GM03348 (cell line): ENCODE results near the gene EFNB2.

Experiments
- DNase-seq: peaks from one replicate; pipeline ENCODE4 v3.0.0; 2012; ENCODE audit warnings: low spot score

The EFNB2 gene

DNA sequence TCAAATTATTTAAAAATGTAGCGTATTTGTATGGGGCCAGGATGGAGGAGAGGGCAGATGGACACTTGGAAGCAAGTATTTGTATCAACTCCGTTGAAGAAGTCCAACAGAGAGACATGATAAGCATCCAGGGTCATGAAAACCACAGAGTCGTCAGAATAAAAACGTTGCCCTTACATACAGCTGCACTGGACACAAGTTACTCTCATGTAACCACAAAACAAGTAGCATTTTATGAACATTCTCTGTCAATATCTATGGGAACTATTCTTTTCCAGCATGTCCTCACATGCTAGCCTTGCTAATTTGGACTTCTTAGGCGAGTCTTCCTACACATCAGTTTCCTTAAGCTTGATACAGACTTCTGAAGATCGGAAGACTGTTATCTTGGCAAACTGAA, 35.0 kb downstream of the EFNB2 start:
- no peak for DNase-seq

DNA sequence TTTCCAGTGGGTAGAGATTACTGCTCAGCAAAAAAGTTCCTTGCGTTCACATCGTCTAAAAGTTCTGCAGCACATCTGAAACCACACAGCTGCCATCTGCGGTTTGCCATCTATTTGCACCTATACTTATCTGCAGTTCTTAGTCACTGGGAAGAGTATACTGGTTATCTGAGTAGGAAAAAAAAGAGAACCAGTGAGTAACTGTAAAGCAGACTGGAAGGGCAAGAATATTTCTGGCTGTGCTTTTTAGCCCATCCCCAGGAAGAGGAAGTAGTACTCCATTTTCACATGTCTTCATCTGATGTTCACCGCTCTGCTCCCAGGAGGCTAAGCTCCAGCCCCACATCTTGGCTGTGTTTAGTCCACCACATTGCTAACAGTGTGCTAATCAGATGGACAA, 35.6 kb downstream of the EFNB2 start:
- no peak for DNase-seq

DNA sequence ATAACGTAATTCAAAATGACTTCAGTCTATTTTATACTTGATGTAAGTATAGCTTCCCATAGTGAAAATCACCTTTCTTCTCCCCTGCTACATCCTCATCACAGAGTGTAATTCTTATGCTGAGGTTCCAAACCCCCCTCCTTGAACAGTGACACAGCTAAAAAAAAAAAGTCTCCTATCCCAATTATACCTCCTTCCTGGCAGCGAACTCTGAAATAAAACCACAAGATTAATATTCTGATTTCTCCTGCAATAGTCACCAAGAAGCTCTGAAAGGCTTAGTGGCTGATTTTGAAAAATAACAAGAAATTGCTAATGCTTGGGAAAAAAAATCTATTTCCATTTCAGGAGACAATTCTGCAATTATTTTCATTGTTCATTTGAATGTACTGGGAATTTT, 36.3 kb downstream of the EFNB2 start:
- DNase-seq = no peak

DNA sequence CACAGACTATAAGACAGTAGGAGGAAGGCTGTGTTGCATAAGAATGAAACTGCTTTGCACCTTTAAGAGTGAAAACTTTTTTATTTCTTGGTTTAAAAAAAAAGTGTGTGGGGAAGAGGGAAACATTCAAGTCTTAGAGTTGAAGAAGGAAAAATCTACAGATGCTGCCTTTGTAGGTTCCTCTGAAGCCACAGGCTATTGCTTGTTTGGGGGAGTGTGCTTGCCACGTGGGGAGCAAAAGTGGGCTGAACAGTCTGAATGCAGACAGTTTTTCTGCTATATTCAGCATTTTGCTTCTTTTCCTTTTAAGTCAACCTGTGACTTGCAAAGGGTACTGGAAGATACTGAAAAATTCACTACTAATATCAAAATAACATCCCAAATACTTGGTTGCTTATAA, 36.9 kb downstream of the EFNB2 start:
- DNase-seq = no peak

DNA sequence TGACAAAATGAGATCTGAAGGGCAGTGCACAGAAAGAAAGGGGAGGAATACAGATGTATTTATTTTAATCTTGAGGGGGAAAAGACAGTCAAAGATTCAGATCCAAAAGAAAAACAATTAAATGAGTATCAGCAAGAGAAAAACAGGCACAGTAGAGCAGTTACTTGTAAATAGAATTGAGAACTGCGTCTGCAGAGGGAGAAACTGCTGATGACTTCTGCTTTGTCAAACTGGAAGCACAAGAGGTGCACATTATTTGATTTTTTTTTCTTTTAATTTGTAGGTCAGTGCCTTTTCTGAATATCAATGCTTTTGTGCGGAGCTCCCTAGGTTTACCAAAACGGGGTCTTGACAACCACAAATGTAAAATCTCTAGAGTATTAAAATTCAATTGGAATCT, 37.3 kb downstream of the EFNB2 start:
- DNase-seq = no peak

DNA sequence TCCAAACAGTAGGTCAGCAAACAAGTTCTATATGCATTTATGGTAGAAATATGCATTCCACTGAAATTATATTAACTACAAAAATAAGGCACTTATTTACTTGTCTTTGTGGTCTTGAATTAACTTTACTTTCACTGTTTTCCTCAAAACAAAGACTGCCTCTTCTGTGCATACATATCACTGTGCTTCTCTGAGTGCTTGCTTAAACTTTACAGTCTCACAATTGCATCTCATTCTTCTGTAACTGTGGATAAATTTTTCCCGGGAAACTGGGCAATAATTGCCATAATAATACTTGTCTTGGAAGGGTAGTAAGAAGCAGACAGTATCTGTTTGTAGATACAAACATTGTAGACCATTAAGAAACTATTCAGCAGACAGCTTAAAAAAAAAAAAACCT, 38.4 kb downstream of the EFNB2 start:
- DNase-seq = no peak

DNA sequence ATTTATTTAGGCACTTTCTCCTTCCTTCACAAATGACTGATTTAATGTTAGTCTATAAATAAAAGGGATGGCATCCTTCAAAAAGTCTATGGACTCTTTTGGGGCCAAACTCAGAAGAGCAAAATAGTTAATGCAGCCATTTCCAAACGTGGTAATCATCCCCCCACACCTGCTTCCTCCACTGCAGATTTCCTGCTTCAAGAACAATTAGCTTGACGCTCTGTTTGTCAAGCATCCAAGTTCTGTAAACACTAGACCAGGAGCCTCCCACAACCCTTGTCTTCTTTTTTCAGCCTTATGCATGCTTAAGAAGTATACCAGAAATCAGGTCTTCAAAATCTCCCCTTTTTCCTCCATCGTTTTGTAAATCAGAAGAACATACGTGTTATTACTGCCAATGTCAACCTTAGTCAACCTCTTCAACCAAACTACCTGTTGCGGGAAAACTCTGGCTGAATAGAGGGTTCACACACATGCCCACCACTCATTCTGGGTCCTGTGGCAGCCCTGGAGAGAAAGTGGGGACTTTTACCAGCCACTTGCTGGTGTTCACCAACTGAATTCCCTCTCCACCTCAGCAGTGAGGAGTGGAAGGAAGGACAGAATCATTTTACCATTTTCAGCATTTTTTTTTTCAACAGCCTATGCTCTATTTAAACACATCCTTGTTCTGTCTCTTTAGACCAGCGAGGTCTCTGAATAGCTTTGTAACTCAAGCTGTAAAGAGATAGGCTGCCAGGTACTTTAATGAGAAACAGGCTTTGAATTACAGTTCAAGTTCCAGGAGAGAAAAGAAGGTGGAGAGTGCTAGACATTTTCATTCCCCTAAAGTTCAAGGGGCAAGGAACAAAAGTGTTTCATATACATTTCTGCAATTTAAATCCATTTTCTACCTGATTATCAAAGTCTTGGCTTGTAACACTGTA, 39.1 kb downstream of the EFNB2 start:
- no peak for DNase-seq

DNA sequence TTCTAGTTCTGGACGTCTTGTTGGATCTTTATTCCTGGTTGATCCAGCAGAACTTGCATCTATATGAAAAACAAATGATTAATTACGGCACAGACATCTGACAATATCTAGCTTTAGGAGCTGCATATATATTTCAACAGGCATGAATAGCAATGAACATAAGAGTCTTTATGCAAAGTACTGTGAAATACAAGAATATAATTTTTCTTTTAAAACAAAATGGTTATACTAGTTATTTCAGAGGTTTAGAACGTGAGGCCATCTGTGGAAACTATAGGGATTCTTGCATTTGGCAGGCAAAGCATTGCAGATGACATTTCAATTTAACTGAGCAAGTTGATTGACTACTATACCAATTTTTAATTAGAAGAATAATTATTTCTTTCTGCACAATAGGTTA, 40.5 kb downstream of the EFNB2 start:
- no peak for DNase-seq

DNA sequence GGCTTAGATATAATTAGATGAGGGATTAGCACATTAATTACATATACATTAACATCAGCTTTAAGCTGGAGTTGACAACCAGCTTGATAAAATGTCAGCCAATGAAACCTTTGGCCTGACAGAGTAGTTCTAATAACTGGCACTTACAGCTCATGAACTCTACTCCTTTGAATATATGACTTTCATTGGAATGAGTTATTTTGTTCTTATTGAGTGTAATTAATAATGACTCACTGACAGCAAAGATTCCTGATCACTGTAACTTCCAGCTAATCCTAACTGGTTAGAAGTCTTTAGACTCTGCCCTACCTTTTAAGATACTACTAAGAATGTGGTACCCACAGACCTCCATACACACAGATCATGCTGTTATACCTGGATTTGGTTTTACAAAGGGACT, 41.0 kb downstream of the EFNB2 start:
- DNase-seq = no peak

DNA sequence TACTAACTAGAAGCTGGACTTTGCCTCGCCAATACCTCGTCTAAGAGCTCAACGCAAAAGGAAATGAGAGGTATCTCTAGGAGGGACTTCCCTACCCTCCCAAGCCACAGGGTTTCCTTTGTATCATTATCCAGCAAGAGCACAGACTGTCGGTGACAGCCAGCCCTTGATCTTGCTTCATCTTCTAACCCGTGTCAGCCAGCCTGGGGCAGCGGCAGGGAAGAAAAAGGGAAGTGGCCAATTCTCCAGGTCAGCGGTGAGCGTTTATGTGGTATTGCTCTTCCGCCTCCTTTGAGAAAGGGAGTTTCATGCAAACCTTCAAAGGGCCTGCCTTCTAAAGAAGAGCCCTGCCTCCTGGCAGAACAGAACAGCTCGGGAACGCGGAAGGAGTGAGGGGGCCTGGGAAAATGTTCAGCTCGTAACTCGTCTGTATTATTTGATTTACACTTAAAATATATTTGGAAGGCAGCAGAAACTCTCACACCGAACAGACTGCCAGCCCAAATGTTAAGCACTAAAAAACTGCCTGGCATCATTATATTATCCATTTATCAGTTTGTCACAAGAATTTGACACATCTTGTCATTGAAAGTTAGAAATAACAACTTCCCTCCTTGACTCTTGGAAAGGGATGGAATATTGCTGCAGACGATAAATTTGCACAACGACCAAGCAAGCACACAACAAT, 41.8 kb downstream of the EFNB2 start:
- DNase-seq = no peak

DNA sequence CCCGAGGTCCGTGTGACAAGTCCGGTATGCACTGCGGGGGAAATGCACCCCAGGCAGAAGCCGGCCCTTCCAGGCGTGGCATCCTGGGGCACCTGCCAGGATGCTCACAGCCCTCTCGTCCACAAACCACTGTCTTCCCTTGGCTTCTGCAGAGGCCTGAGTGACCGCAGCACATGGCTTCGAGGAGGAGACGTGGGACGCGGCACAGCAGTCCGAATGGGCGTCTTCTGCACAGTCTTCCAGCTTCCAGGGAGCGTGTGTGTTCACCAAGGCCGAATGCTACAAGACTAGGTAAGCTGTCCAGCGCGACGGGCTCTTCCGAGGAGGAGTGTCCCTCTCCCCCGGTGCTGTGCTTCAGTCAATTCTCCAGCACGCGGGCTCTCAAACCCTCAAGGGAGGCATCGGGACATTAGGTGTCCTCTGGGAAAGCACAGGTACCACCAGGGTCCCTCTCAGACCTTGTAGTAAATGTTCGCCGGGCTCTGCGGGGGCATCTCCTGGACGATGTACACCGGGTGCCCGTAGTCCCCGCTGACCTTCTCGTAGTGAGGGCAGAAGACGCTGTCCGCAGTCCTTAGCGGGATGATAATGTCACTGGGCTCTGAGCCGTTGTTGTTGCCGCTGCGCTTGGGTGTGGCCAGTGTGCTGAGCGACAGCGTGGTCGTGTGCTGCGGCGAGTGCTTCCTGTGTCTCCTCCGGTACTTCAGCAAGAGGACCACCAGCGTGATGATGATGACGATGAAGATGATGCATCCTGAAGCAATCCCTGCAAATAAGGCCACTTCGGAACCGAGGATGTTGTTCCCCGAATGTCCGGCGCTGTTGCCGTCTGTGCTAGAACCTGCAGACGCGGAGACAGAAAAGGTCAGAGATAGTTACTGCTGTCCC, 42.6 kb downstream of the EFNB2 start:
- DNase-seq = no peak

DNA sequence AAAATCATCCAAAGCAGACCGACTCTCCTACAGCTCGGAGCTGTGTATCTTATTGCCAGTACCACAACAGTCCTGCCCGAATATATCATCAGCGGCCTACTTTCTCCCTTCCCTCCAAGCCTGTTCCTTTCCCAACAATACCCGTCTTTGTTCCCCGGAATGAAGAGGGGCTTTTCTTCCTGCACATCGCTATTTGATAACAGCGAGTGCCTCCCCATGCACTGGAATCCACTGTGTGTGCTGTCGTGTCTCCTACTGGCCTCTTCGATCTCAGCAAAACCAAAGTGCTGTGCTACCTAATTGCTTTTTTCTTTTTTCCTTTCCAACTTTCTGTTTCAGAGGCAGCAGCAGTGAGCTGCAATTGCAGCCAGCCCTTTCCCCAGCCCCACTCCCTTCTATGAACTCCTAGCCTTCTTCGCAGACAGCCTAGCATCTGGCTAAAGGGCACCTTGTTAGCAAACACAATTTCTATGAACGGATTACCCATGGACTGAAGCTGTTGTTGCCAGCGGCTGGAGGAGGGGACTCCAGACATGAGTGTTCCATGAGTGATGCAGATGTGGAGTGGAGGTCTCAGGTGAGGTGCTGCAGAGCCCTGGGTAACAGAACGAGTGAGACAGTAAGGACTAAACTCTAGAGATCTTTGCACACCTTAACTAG, 43.4 kb downstream of the EFNB2 start:
- no peak for DNase-seq

DNA sequence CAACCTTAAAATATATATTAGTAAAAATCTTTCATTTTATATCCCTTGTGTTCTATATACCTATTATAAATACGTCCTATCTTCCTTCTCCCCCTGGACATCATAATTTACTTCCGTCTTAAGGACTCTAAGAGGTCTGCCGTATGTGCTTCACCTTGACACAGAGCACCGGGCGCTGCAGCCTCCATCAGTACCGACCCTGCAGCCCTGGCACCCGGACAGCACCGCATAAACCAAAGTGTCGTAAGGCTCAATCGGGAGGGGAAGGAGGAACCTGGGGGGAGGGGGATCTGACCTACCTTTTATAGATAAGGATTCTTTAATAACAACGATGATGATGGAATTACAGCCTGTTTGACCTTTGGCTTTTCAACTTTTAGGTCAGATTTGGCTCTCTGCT, 44.0 kb downstream of the EFNB2 start:
- DNase-seq = no peak

DNA sequence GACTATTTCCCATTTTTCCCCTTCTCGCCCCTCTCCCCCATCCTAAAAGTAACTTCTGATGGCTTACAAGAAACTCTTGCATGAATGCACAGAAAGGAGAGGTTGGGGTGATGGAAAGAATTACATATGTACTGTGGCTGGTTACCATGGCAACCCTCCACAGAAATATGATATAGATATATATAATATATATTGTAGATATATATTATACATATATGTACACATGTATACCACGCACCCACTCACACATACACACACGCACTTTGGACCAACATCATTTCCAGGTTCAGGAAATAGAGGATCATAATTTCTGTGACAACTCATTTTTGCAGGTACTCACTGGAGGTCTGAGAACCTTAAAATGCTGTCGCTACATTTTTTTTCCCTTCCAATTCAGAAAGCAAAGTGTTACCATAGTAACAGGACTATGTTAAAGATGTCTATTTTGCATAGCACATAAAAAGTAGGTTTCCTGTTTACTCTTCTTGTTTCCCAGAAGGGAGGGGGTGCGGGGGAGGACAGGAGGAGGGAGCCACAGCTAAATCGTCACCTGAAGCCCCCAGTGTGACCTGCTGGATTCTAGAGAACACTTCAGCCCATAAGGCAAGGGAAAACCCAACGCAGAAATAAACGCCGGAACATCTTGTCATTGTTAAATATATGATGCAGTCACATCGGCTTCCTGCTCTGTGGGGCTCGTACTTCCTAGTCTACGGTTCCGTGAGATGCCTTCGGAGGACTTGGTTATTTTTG, 44.7 kb downstream of the EFNB2 start:
- DNase-seq = no peak

DNA sequence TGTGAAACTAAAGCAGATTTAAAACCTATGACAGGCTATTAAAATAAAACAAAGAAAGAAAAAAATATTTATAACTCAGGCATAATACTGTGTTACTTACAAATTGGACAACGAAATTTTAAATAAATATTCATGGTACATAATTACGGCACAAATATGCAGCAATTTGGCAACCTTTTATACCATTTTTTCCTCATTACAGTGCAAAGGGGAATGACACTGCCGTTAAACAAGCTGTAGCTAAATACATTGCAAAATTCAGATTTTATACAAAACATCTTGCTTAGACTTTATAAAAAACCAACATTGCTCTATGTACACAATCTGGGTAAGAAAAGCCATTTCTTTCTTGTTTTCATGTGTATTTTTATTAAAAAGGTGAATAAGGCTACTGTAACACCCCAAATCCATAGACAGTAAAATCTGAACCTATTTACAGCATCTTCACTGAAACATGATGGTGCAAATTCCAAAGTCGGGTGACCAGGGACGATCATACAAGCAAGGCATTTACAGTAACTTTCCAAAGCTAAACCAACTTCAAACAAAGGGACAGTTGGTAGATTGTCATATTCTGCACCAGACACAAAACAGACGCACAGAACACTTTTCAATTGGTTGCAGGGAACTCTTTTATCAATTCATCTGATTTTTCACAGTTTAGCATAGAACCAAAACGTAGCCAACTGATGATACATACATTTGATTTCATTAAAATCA, 45.5 kb downstream of the EFNB2 start:
- no peak for DNase-seq

DNA sequence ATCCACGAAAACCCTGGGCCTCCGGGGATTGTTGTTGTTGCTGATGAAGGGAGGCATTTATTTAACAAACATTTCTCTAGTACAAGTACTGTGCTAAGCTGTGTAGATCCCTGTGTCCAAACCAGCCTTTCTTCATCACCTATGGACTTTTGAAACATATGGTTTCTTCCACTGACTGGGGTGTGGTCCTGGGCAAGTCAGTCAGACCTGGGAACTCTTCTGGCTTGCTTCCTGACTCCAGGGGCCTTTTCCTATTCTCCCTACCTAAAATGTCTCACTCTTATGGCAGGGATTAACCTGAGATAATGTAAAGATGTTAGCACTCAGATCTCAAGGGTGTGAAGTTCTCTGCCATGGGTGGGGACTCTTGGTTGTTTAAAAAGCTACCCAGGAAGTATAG, 46.8 kb downstream of the EFNB2 start:
- no peak for DNase-seq

DNA sequence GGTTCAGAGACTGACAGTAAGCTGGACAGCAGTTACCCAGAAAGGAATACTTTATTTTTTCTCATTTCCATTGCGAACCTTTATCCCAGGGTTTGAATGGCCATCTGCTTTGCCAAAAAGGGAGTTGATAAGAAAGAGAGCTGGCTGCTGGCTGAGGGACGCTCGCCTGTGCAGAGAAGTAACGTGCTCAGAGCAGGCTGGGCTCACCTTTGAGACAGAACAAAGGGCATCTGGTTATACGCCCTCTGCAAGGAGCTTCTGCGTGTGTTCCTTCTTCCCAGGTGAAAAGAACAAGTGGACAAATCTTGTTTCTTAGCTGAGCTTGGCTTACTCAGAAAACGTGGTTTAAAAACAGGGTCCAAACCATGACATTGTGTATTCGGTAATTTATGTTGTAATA, 47.4 kb downstream of the EFNB2 start:
- no peak for DNase-seq

DNA sequence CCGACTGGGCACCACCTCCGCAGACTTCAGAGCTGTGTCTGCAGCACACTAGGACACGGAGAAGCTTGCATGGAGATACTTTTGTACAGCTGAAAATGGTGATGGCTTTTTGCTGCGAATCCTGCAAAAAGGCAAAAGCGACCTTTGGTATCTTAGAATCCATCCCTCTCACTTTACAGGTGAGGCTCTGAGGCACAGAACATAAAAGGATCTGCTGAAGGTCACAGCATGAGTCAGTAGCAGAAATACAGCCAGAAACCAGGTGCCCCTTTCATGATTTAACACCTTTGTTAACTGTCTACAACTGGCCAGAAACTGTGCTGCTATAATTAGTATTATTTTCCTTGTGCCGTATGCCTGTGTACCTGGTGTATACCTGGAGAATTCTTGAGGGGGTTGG, 48.3 kb downstream of the EFNB2 start:
- DNase-seq = no peak

DNA sequence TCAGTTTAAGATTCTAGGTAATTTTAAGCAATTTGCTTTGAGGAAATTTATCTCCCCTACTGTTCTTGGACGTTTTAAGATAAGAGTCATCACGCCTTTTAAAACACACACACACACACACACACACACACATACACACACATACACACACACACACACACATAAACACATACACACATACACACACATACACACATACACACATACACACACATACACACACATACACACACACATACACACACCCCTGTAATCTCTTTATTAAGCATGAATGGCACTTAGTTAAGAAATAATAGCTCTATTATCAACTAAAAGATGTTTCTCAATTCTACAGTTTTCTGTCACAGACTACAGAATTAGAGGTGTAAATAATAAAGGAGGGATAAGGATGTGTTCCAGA, 49.2 kb downstream of the EFNB2 start:
- DNase-seq = no peak

DNA sequence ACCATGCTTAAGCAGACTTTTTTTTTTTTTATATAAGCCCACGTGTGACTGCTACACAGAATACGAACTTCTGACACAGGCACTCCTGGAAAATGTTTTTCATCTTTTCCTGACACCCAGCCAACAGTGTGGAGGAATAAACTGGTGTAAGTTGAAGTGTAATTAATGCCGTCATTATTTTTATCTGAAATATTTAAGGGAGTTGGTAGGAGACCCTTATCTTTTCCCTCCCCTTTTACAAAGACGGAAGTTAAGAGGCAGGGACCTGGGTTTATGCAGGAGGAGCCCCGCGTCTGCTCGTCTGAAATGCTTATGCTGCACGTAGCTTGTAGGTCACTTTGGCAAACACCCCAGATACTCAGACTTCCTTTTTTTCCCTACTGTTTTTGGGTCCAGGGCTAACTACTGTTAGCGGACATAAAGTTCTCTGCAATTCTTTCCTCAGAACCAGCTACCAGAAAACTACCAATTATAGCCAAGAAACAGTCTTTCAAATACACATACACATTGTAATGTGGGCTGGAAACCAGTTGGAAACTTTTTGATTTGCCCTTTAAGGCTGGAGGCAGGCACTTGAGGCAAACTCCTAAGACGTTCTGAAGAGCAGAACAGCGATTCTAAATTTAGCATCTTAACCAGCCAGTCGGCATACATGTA, 50.8 kb downstream of the EFNB2 start:
- no peak for DNase-seq
